Measurements from ENCODE around the gene CNTFR. TPM values are rescaled to one million over a fixed set of nuclear protein-coding genes. Genes with fewer than 3 reads are reported as not detected.

The CNTFR gene
- total and polyA plus RNA-seq, 2 experiments from 2014 or later, result 4.7 to 7.5 TPM

GRCh38 chr9:34591248-34591916, 1.9 kb upstream of the CNTFR start:
- H3K79me2 ChIP-seq, result no peaks in the 10 kb centered on the region
- no peaks in the 10 kb centered on the region for H3K36me3 ChIP-seq (replicated peaks; ENCODE audit: insufficient read depth, low read depth)
- no peaks in the 10 kb centered on the region for H3K9me2 ChIP-seq (replicated peaks; ENCODE audit: insufficient read depth)
- H3K4me1 ChIP-seq (ENCODE audit: insufficient read depth), result peaks cover 40% of the 10 kb centered on the region
- no peak overlapping the region for H3K4me3 ChIP-seq
- no peak for TF ChIP-seq EZH2phosphoT487 (IDR thresholded peaks at IDR 0.05; ENCODE audit: low read depth, severe bottlenecking, unreplicated experiment)
- peak; percentile 84 for TF ChIP-seq EZH2 (IDR thresholded peaks at IDR 0.05; ENCODE audit: borderline replicate concordance)
- peak; percentile 93 for TF ChIP-seq CTCF (IDR thresholded peaks at IDR 0.05; ENCODE audit: poor library complexity)
- WGBS (ENCODE audit: low lambda C conversion rate, missing lambda C conversion rate), result 6% methylated on average over 48 of the region's 60 CpGs
- no peak overlapping the region for H2AFZ ChIP-seq
- no peaks in the 10 kb centered on the region for H3K9me3 ChIP-seq (ENCODE audit: low read depth)
- peak overlapping the region; percentile 93 for H3K4me2 ChIP-seq
- no peak overlapping the region for H3K27ac ChIP-seq
- peak; percentile 89 for DNase-seq (ENCODE audit: low spot score)
- H3K27me3 ChIP-seq, result peaks cover 85% of the 10 kb centered on the region
- no peaks in the 10 kb centered on the region for H4K20me1 ChIP-seq (ENCODE audit: insufficient read depth, poor library complexity, severe bottlenecking)

GRCh38 chr9:34590381-34591247, 1.1 kb upstream of the CNTFR start:
- no peak for DNase-seq (ENCODE audit: low spot score)
- H3K4me2 ChIP-seq, result peak overlapping the region; percentile 93
- H3K9me2 ChIP-seq (replicated peaks; ENCODE audit: insufficient read depth), result no peaks in the 10 kb centered on the region
- H3K79me2 ChIP-seq, result no peaks in the 10 kb centered on the region
- WGBS (ENCODE audit: low lambda C conversion rate, missing lambda C conversion rate), result 13% methylated on average over 40 of the region's 40 CpGs
- no peak for TF ChIP-seq EZH2phosphoT487 (IDR thresholded peaks at IDR 0.05; ENCODE audit: low read depth, severe bottlenecking, unreplicated experiment)
- no peaks in the 10 kb centered on the region for H3K36me3 ChIP-seq (replicated peaks; ENCODE audit: insufficient read depth, low read depth)
- peaks cover 87% of the 10 kb centered on the region for H3K27me3 ChIP-seq
- no peak overlapping the region for H3K27ac ChIP-seq
- no peaks in the 10 kb centered on the region for H3K9me3 ChIP-seq (ENCODE audit: low read depth)
- peaks cover 40% of the 10 kb centered on the region for H3K4me1 ChIP-seq (ENCODE audit: insufficient read depth)
- no peaks in the 10 kb centered on the region for H4K20me1 ChIP-seq (ENCODE audit: insufficient read depth, poor library complexity, severe bottlenecking)
- peak overlapping the region; percentile 49 for H3K4me3 ChIP-seq
- peak overlapping the region; percentile 35 for H2AFZ ChIP-seq

- H3K4me1 ChIP-seq (ENCODE audit: insufficient read depth), result peaks cover 40% of the 10 kb centered on the region
- 2% methylated on average over 73 of the region's 86 CpGs for WGBS (ENCODE audit: low lambda C conversion rate, missing lambda C conversion rate)
- H3K27ac ChIP-seq, result no peak overlapping the region
- no peaks in the 10 kb centered on the region for H3K9me3 ChIP-seq (ENCODE audit: low read depth)
- H3K79me2 ChIP-seq, result no peaks in the 10 kb centered on the region
- no peaks in the 10 kb centered on the region for H4K20me1 ChIP-seq (ENCODE audit: insufficient read depth, poor library complexity, severe bottlenecking)
- no peaks in the 10 kb centered on the region for H3K36me3 ChIP-seq (replicated peaks; ENCODE audit: insufficient read depth, low read depth)
- peak overlapping the region; percentile 42 for H3K4me3 ChIP-seq
- no peaks in the 10 kb centered on the region for H3K9me2 ChIP-seq (replicated peaks; ENCODE audit: insufficient read depth)
- no peak overlapping the region for H2AFZ ChIP-seq
- peaks cover 93% of the 10 kb centered on the region for H3K27me3 ChIP-seq
- TF ChIP-seq EZH2 (IDR thresholded peaks at IDR 0.05; ENCODE audit: borderline replicate concordance) (no peak), CTCF (IDR thresholded peaks at IDR 0.05; ENCODE audit: poor library complexity) (no peak), EZH2phosphoT487 (IDR thresholded peaks at IDR 0.05; ENCODE audit: low read depth, severe bottlenecking, unreplicated experiment) (no peak)
- DNase-seq (ENCODE audit: low spot score), result no peak
- H3K4me2 ChIP-seq, result peak overlapping the region; percentile 93
Measured at GRCh38 chr9:34588671-34589635, 571 bp downstream of the CNTFR start.
